NT2/D1 (cell line): Measurements from ENCODE around the gene SAFB.
"Not testable (repeated sequence)": the region's sequence is repeated elsewhere in the genome, so short reads cannot be mapped to it uniquely, and the experiment has no call there.

ENCODE experiments used
- DNase-seq: peaks from one replicate; pipeline ENCODE4 v3.0.0-alpha.2; 2011; ENCODE audit warnings: low read depth, low spot score
- H3K27me3 ChIP-seq: 2 replicates; pipeline ENCODE4 v1.6.0; 2011; ENCODE audit warnings: mild to moderate bottlenecking; ENCODE audit not compliant: insufficient read length, insufficient read depth
- H3K36me3 ChIP-seq: 2 replicates; pipeline ENCODE4 v1.6.1; 2011; ENCODE audit warnings: mild to moderate bottlenecking, low read length, mixed read lengths; ENCODE audit not compliant: insufficient read depth, insufficient read length
- H3K4me1 ChIP-seq: 2 replicates; pipeline ENCODE4 v1.5.1; 2011; ENCODE audit not compliant: insufficient read depth, insufficient read length
- H3K4me3 ChIP-seq: 2 replicates; pipeline ENCODE4 v1.5.1; 2011; ENCODE audit warnings: low read depth; ENCODE audit not compliant: insufficient read length
- H3K9ac ChIP-seq: 2 replicates; pipeline ENCODE4 v1.6.0; 2011; ENCODE audit warnings: low read depth; ENCODE audit not compliant: insufficient read length
- H3K9me3 ChIP-seq: 2 replicates; pipeline ENCODE4 v1.5.1; 2011; ENCODE audit warnings: mild to moderate bottlenecking, low read length; ENCODE audit not compliant: insufficient read depth
- SUZ12 ChIP-seq: IDR thresholded peaks from 2 replicates; pipeline ENCODE4 v1.6.1; 2011; ENCODE audit not compliant: insufficient read length, insufficient read depth; ENCODE audit errors: extremely low read depth
- YY1 ChIP-seq: IDR thresholded peaks from 2 replicates; pipeline ENCODE4 v1.6.1; 2011; ENCODE audit not compliant: insufficient read length, insufficient read depth
- ZNF274 ChIP-seq: IDR thresholded peaks from 2 replicates; pipeline ENCODE4 v1.6.1; 2011; ENCODE audit warnings: mild to moderate bottlenecking, low read depth, low read length

SAFB gene

DNA sequence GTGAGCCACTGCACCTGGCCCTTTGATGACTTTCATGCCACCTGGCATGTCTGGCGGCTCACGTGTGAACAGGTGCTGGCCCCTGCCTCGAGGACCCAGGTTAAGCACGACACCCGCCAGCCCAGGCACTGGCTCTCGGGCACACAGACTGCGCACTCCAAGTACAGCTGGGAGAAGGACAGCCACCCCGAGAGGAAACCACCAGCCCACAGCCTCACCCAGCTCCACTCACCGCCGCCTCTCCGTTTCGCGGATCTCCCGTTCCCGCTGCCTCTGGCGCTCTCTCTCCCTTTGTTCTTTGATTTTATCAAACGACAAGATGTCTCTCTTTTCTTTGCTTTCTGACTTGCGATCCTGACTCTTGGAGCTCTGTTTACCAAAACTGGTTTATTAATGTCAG lies 27.8 kb upstream of the SAFB start:
- H3K36me3 ChIP-seq = peaks cover 97% of the 10 kb centered on the region
- no peaks in the 10 kb centered on the region for H3K9me3 ChIP-seq
- DNase-seq = no peak
- peaks cover 6% of the 10 kb centered on the region for H3K4me1 ChIP-seq
- H3K9ac ChIP-seq = no peak overlapping the region
- H3K27me3 ChIP-seq = no peaks in the 10 kb centered on the region
- TF ChIP-seq SUZ12 (no peak), YY1 (no peak), ZNF274 (no peak)
- H3K4me3 ChIP-seq = no peak overlapping the region

GRCh38 chr19:5595745-5596144 lies 27.1 kb upstream of the SAFB start:
- H3K27me3 ChIP-seq = no peaks in the 10 kb centered on the region
- H3K9ac ChIP-seq = no peak overlapping the region
- TF ChIP-seq ZNF274 (no peak), YY1 (no peak), SUZ12 (no peak)
- peaks cover 97% of the 10 kb centered on the region for H3K36me3 ChIP-seq
- no peak overlapping the region for H3K4me3 ChIP-seq
- no peaks in the 10 kb centered on the region for H3K4me1 ChIP-seq
- DNase-seq = no peak
- H3K9me3 ChIP-seq = no peaks in the 10 kb centered on the region

- H3K9ac ChIP-seq = no peak overlapping the region
- TF ChIP-seq SUZ12 (no peak), YY1 (no peak), ZNF274 (no peak)
- DNase-seq = no peak
- H3K27me3 ChIP-seq = no peaks in the 10 kb centered on the region
- no peaks in the 10 kb centered on the region for H3K4me1 ChIP-seq
- H3K4me3 ChIP-seq = no peak overlapping the region
- H3K9me3 ChIP-seq = no peaks in the 10 kb centered on the region
- peaks cover 93% of the 10 kb centered on the region for H3K36me3 ChIP-seq
Measured at GRCh38 chr19:5600797-5601196, 22.1 kb upstream of the SAFB start.

DNA sequence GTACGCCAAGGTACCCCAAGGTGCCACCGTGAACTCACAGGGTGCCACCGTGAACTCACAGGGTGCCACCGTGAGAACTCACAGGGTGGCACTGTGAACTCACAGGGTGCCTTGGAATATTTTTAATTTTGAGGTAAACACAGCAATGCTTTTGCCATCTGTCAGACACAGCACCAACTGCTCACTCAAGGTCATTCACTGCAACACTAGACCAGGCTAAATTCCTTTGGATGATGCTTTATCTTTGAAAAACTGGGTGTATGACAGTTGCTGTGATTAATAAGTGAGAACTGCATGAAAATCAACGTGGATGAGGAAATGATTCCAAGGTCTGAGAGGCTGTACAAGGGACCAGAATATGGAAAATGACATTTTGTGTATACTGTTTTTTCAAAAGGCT lies 19.3 kb upstream of the SAFB start:
- no peak overlapping the region for H3K9ac ChIP-seq
- no peaks in the 10 kb centered on the region for H3K4me1 ChIP-seq
- DNase-seq = no peak
- no peak overlapping the region for H3K4me3 ChIP-seq
- peaks cover 88% of the 10 kb centered on the region for H3K36me3 ChIP-seq
- H3K27me3 ChIP-seq = no peaks in the 10 kb centered on the region
- no peaks in the 10 kb centered on the region for H3K9me3 ChIP-seq
- no peak for TF ChIP-seq SUZ12
- no peak for TF ChIP-seq YY1
- no peak for TF ChIP-seq ZNF274

- Histone ChIP-seq H3K27me3 (no peaks in the 10 kb centered on the region), H3K4me3 (no peak overlapping the region), H3K9me3 (no peaks in the 10 kb centered on the region), H3K9ac (no peak overlapping the region), H3K4me1 (no peaks in the 10 kb centered on the region), H3K36me3 (peaks cover 88% of the 10 kb centered on the region)
- TF ChIP-seq SUZ12 (no peak), YY1 (no peak), ZNF274 (no peak)
- no peak for DNase-seq
Measured at GRCh38 chr19:5605362-5605761, 17.5 kb upstream of the SAFB start.

GRCh38 chr19:5607318-5608275 lies 15.3 kb upstream of the SAFB start:
- Histone ChIP-seq H3K9me3 (no peaks in the 10 kb centered on the region), H3K4me3 (no peak overlapping the region), H3K27me3 (no peaks in the 10 kb centered on the region), H3K4me1 (no peaks in the 10 kb centered on the region), H3K9ac (no peak overlapping the region), H3K36me3 (peaks cover 84% of the 10 kb centered on the region)
- no peak for DNase-seq
- TF ChIP-seq ZNF274 (no peak), YY1 (no peak), SUZ12 (no peak)

DNA sequence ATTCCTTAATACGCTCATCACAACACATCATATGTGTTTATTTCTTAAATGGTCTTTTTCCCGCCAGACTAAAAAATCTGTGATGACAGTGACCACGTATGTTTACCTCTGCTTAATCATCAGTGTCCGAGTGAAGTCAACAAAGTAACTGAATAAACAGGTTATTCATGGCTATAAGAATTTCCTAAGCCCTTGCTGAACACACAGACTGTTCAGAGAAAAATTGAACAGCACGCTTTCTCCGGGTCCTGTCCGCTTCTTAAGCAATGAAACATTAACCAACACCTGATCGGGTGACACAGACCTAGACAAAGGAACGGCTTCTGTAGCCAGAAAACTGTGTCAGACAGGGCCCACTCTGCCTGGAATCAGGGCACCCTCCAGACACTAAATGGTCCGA lies 14.6 kb upstream of the SAFB start:
- H3K27me3 ChIP-seq = no peaks in the 10 kb centered on the region
- H3K4me1 ChIP-seq = no peaks in the 10 kb centered on the region
- H3K36me3 ChIP-seq = peaks cover 84% of the 10 kb centered on the region
- TF ChIP-seq YY1 = no peak
- no peak for TF ChIP-seq ZNF274
- TF ChIP-seq SUZ12 = no peak
- H3K4me3 ChIP-seq = no peak overlapping the region
- H3K9me3 ChIP-seq = no peaks in the 10 kb centered on the region
- no peak for DNase-seq
- no peak overlapping the region for H3K9ac ChIP-seq

- H3K36me3 ChIP-seq = peaks cover 84% of the 10 kb centered on the region
- H3K27me3 ChIP-seq, H3K9me3 ChIP-seq, H3K9ac ChIP-seq, H3K4me1 ChIP-seq, DNase-seq, H3K4me3 ChIP-seq: not testable (repeated sequence)
Measured at GRCh38 chr19:5608766-5609165, 14.1 kb upstream of the SAFB start.
